Loucy (cell line): ENCODE results near the gene STK25.
"Not testable (repeated sequence)": the region's sequence is repeated elsewhere in the genome, so short reads cannot be mapped to it uniquely, and the experiment has no call there.

Experiments
- H2AFZ ChIP-seq: fragments of 200-600 bp; sonication (generic); 2 replicates; pipeline ENCODE4 v1.6.0; 2016; ENCODE audit warnings: antibody characterized with exemption, mild to moderate bottlenecking, low read length, moderate library complexity
- H3F3A ChIP-seq: fragments of 200-600 bp; 2 replicates; pipeline ENCODE4 v1.6.0; 2016; ENCODE audit warnings: antibody characterized with exemption, low read depth, mild to moderate bottlenecking
- H3K27me3 ChIP-seq: fragments of 200-600 bp; sonication (generic); 2 replicates; pipeline ENCODE4 v1.6.1; 2014; ENCODE audit warnings: low read length, mild to moderate bottlenecking; ENCODE audit not compliant: insufficient read depth, poor library complexity, severe bottlenecking
- H3K36me3 ChIP-seq: fragments of 200-600 bp; sonication (generic); 2 replicates; pipeline ENCODE4 v1.6.1; 2016; ENCODE audit warnings: low read length; ENCODE audit not compliant: insufficient read depth
- H3K4me1 ChIP-seq: fragments of 200-600 bp; sonication (generic); 2 replicates; pipeline ENCODE4 v1.5.1; 2014; ENCODE audit warnings: low read length, mild to moderate bottlenecking; ENCODE audit not compliant: insufficient read depth, poor library complexity, severe bottlenecking
- H3K4me2 ChIP-seq: fragments of 200-600 bp; sonication (generic); 2 replicates; pipeline ENCODE4 v1.6.0; 2014; ENCODE audit warnings: antibody characterized with exemption, low read length, low read depth, mild to moderate bottlenecking; ENCODE audit not compliant: poor library complexity, severe bottlenecking
- H3K4me3 ChIP-seq: fragments of 200-600 bp; sonication (generic); 2 replicates; pipeline ENCODE4 v1.5.1; 2014; ENCODE audit warnings: low read length, mild to moderate bottlenecking, mixed read lengths; ENCODE audit not compliant: poor library complexity, severe bottlenecking
- H3K79me2 ChIP-seq: fragments of 200-600 bp; sonication (generic); 2 replicates; pipeline ENCODE4 v1.6.1; 2014; ENCODE audit warnings: low read length; ENCODE audit not compliant: insufficient read depth
- H3K9ac ChIP-seq: fragments of 200-600 bp; sonication (generic); 2 replicates; pipeline ENCODE4 v1.6.0; 2014; ENCODE audit warnings: mild to moderate bottlenecking, low read depth, low read length, moderate library complexity; ENCODE audit not compliant: poor library complexity, severe bottlenecking
- H3K9me2 ChIP-seq: fragments of 200-600 bp; sonication (generic); replicated peaks from 2 replicates; pipeline ENCODE4 v1.6.1; 2016; ENCODE audit warnings: low read depth, low read length, mixed read lengths
- H3K9me3 ChIP-seq: fragments of 200-600 bp; sonication (generic); 2 replicates; pipeline ENCODE4 v1.6.1; 2014; ENCODE audit warnings: mild to moderate bottlenecking, antibody characterized with exemption, low read length, low read depth; ENCODE audit not compliant: insufficient read depth
- H4K20me1 ChIP-seq: fragments of 200-600 bp; sonication (generic); 2 replicates; pipeline ENCODE4 v1.6.0; 2014; ENCODE audit warnings: antibody characterized with exemption, low read length, mild to moderate bottlenecking; ENCODE audit not compliant: insufficient read depth, poor library complexity, severe bottlenecking
- EZH2phosphoT487 ChIP-seq: fragments of 200-600 bp; IDR thresholded peaks from 2 replicates; pipeline ENCODE4 v1.6.1; 2018; ENCODE audit warnings: antibody characterized with exemption, mild to moderate bottlenecking, moderate library complexity, borderline replicate concordance
- TF ChIP-seq, protein P1 (sequence below): fragments of 200-600 bp; sonication (generic); conservative IDR thresholded peaks from 2 replicates; pipeline ENCODE4 v1.5.1; 2014; ENCODE audit warnings: mild to moderate bottlenecking, antibody characterized with exemption, low read length

Gene STK25

DNA sequence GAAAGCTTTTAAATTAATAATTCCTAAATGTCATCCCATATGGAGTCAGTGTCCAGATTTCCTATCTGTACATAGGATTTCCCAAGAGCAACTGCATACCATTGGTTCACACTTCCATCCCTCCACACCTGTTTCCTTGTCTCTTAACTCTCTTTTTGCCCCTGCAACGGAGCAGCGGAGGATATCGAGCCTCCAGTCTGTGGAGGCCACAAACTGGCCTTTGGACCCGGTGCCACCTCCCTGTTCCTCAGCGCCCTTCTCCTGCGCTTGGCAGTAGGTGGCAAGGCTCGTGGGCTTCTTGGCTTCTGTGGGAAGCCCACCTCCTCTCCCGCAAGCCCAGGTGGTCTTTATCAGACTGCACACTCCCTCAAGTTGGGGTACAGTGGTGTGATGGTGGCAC is 23.8 kb upstream of the STK25 start:
- no peaks in the 10 kb centered on the region for H4K20me1 ChIP-seq
- H3K9me3 ChIP-seq = peaks cover 4% of the 10 kb centered on the region; the same call in 1 of the 2 replicates
- H3K4me2 ChIP-seq = no peak overlapping the region
- no peak overlapping the region for H3K9ac ChIP-seq
- H3K36me3 ChIP-seq = no peaks in the 10 kb centered on the region
- no peaks in the 10 kb centered on the region for H3K9me2 ChIP-seq
- H3K4me1 ChIP-seq = no peaks in the 10 kb centered on the region
- TF ChIP-seq, protein P1, sequence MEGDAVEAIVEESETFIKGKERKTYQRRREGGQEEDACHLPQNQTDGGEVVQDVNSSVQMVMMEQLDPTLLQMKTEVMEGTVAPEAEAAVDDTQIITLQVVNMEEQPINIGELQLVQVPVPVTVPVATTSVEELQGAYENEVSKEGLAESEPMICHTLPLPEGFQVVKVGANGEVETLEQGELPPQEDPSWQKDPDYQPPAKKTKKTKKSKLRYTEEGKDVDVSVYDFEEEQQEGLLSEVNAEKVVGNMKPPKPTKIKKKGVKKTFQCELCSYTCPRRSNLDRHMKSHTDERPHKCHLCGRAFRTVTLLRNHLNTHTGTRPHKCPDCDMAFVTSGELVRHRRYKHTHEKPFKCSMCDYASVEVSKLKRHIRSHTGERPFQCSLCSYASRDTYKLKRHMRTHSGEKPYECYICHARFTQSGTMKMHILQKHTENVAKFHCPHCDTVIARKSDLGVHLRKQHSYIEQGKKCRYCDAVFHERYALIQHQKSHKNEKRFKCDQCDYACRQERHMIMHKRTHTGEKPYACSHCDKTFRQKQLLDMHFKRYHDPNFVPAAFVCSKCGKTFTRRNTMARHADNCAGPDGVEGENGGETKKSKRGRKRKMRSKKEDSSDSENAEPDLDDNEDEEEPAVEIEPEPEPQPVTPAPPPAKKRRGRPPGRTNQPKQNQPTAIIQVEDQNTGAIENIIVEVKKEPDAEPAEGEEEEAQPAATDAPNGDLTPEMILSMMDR = no peak
- no peak for TF ChIP-seq EZH2phosphoT487
- H3K27me3 ChIP-seq = no peaks in the 10 kb centered on the region
- no peaks in the 10 kb centered on the region for H3K79me2 ChIP-seq
- H2AFZ ChIP-seq = no peak overlapping the region
- H3K4me3 ChIP-seq = no peak overlapping the region
- H3F3A ChIP-seq = no peaks in the 10 kb centered on the region

DNA sequence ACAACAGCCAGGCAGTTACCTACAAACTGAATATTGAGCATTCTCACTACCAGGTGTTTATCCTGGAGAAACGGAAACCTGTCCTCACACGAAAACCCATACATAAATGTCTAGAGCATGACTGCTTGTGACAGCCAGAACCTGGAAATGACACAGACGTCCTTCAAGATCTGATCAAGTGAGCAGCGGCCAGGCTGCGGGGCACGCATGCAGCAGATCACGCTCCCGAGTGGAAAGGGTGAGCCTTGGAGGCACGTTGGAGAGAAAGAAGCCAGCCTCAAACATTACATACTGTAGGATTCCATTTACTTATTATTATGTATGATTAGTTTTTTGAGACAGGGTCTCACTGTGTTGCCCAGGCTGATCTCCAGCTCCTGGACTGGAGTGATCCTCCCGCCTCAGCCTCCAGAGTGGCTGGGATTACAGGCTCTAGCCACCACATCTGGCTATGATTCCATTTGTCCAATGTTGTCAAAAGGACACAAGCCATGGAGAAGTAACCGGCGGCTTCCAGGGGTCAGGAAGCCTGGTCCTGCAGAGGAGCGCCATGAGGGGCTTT is 22.9 kb upstream of the STK25 start:
- no peaks in the 10 kb centered on the region for H3K27me3 ChIP-seq
- no peaks in the 10 kb centered on the region for H3K36me3 ChIP-seq
- H3K9me3 ChIP-seq = peaks cover 4% of the 10 kb centered on the region; the same call in 1 of the 2 replicates
- no peak overlapping the region for H3K4me3 ChIP-seq
- H3K9me2 ChIP-seq = no peaks in the 10 kb centered on the region
- H3K4me2 ChIP-seq = no peak overlapping the region
- no peaks in the 10 kb centered on the region for H4K20me1 ChIP-seq
- H3K9ac ChIP-seq = no peak overlapping the region
- no peaks in the 10 kb centered on the region for H3F3A ChIP-seq
- no peaks in the 10 kb centered on the region for H3K4me1 ChIP-seq
- no peak overlapping the region for H2AFZ ChIP-seq
- no peaks in the 10 kb centered on the region for H3K79me2 ChIP-seq
- TF ChIP-seq EZH2phosphoT487 = no peak

DNA sequence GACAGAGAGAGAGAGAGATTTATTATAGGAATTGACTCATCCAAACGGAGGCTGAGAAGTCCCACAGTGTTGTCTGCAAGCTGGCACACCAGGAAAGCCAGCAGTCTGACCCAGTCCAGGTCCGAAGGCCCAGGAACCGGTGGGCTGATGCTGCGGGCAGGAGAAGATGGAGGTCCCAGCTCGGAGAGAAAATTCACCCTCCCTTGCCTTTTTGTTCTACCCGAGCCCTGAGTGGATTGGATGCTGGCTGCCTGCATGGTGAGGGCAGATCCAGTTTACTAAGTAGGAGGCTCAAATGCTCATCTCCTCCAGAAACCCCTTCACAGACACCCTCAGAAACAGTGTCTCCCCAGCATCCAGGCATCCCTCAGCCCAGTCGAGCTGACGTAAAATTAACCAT is 22.2 kb upstream of the STK25 start:
- Histone ChIP-seq H3K4me2 (no peak overlapping the region), H3K27me3 (no peaks in the 10 kb centered on the region), H3F3A (no peaks in the 10 kb centered on the region), H3K4me3 (no peak overlapping the region), H3K4me1 (no peaks in the 10 kb centered on the region), H3K36me3 (no peaks in the 10 kb centered on the region), H3K79me2 (no peaks in the 10 kb centered on the region), H2AFZ (no peak overlapping the region), H3K9me3 (peaks cover 4% of the 10 kb centered on the region; the same call in 1 of the 2 replicates), H4K20me1 (no peaks in the 10 kb centered on the region), H3K9ac (no peak overlapping the region), H3K9me2 (no peaks in the 10 kb centered on the region)
- TF ChIP-seq EZH2phosphoT487 = no peak
- TF ChIP-seq, protein P1 = no peak

DNA sequence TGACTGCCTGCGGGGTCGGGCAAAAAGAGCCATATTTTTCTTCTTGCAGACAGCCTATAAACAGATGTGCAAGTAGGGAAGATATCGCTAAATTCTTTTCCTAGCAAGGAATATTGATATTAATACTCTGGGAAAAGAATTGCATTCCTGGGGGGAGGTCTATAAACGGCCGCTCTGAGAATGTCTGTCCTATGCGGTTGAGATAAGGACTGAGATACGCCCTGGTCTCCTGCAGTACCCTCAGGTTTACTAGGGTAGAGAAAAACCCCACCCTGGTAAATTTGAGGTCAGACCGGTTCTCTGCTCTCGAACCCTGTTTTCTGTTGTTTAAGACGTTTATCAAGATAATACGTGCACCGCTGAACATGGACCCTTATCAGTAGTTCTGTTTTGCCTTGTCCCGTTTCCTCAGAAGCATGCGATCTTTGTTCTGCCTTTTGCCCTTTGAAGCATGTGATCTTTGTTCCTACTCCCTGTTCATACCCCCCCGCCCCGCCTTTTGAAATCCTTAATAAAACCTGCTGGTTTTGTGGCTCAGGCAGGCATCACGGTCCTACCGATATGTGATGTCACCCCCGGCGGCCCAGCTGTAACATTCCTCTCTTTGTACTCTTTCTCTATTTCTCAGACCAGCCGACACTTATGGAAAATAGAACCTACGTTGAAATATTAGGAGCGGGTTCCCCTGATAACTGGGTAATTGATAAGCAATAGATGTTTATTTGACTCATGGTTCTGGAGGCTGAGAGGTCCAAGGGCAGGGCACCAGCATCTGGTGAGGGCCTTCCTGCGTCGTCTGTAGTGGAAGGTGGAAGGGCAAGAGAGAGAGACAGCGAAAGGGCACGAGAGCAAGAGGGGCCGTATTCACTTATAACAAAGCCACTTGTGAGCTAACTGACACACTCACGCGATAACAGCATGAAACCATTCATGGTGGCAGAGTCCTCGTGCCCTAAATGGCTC is 17.7 kb upstream of the STK25 start:
- not testable (repeated sequence) for H3F3A ChIP-seq, H3K4me3 ChIP-seq, H3K9me3 ChIP-seq, H3K79me2 ChIP-seq, H3K4me2 ChIP-seq, H4K20me1 ChIP-seq, H3K36me3 ChIP-seq, H3K27me3 ChIP-seq, H3K9me2 ChIP-seq, H2AFZ ChIP-seq, H3K9ac ChIP-seq, H3K4me1 ChIP-seq
